ENCODE results near the gene TOR1AIP2.
"Not testable (repeated sequence)": the region's sequence is repeated elsewhere in the genome, so short reads cannot be mapped to it uniquely, and the experiment has no call there.

The TOR1AIP2 gene

DNA sequence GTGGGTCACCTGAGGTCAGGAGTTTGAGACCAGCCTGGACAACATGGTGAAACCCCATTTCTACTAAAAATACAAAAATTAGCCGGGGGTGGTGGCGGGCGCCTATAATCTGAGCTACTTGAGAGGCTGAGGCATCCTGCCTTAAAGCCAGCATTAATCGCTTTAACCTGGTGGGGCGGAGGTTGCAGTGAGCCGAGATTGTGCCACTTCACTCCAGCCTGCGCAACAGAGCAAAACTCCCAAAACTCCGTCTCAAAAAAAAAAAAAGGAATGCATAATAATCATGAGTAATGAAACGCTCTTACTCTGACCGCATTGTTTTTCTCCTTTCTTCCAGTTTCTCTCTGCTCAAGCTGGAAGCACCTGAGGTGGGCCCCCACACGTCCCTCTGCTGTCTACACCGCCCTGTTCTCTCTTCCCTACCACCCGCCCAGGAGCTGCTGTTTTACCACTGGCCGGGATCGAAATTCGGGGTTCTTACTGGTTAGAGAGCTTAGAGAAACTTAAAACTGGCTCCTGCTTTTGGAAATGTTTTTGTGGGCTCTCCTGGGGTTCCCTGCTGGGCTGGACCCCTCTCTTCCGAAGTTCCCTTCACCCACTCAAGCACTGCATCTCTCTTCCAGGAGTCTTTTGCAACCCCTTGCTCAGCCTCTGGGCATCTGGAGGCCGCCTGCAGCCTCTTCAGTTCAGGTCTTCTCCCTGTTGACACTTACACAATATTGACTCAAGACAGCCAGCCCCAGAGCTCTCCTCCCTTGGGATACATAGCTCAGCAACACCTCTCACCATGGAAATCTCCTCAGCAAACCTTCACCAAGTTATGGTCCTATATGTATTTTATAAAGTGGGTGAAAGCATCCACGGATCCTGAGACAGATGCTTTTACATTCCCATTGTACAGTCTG, 72.1 kb downstream of the TOR1AIP2 start:
- no peak for DNase-seq

DNA sequence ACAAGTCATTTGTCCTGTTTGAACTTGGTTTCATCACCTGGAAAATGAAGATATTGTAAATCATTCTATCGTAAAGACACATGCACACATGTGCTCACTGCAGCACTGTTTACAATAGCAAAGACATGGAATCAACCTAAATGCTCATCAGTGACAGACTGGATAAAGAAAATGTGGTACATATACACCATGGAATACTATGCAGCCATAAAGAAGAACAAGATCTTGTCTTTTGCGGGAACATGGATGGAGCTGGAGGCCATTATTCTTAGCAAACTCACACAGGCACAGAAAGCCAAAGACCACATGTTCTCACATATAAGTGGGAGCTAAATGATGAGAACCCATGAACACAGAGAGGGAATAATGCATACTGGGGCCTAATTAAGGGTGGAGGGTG, 73.2 kb downstream of the TOR1AIP2 start:
- not testable (repeated sequence) for DNase-seq

DNA sequence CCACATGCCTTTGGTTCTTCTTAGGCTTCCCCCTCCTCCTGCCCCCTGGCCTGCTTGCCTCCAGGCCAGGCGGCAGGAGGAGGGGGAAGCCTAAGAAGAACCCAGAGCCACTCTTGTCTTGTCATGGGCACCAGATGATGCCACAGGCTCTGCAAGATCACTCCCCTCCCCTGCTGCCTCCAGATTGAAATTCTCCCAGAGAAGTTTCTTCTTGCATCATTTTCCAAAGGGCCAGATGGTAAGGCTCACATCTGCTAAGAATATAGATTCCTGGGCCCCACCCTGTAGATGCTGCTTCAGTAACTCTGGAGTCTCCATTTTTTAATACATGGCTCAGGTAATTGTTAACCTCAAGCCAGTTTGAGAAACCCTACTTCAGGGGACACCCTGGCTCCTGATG, 73.7 kb downstream of the TOR1AIP2 start:
- no peak for DNase-seq

GRCh38 chr1:179803104-179803503, 74.5 kb downstream of the TOR1AIP2 start:
- no peak for DNase-seq

DNA sequence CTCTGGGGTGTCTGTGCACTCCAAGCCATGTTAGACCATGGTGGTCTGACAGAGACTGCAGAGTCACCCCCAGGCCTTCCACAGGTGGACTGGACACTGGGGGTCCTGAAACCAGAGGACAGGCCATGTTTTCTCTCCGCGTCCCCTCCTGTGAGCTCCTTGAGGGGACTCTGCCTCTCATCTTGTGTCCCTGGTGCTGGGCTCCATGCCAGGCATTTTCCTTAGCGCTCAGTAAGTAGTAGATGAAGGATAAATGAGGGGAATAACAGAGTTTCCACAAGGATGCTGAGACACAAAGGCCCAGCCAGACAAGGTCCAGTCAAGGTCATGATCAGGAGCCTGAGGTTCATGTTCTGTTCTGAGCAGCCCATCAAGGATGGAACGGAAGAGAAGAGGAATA, 77.1 kb downstream of the TOR1AIP2 start:
- DNase-seq, result no peak

DNA sequence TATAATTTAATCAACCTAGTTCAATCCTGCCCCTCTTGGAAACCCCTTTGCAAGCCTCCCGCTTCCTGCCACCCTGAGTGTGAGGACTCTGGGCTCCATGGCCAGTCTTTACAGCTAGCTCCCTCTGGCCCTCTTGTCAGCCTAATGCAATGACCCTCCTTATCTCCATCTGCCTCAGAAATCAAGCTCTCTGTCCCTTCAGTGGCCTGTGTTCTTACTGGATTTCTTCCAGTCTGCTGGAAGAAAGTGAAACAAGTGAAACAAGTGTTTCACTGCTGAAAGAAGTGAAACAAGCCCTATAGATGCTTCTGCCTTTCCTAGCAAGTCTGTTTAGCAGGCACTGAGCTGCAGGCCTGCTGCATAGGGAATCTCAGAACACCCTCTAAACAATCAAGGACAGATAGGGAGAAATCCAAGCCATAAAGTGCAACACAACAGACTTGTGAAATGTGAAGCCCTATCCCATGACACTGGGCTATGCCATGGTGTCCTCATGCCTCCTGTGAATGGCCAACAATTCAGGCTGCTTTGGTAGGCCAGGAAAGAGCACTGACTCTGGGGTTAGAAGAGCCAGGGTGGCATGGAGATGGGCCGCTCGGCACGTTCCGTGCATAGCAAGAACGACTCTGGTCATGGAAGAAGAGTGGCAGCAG, 78.6 kb downstream of the TOR1AIP2 start:
- no peak for DNase-seq

DNA sequence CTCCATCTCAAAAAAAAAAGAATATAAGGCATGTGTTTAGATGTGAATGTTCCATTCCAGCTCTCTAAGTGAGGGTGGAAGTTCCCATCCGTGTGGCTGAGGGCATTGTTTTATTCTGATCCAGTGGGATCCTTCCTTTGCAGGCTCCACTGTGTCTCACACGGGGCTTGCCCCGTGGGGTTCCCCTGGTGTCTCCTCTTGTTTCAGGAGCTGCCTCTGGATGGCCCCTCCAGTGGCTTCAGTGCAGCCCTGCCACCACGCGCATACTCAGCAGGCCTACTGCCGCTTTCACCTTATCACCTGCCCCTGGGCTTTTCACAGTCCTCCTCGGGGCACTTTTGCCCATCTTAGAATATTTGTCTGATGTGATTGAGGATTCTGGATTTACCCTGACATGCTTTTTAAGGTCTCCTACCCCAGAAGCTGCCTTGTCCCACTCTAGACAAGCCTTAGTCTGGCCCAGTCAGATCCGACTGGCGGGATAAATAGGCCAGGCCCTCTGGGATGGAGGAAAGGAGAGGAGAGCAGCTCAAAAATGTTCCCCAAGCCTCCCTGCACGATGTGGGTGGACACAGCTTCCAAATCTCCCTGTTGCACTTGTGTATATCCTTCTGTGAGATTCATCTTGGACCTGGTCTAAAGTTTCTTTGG, 79.3 kb downstream of the TOR1AIP2 start:
- no peak for DNase-seq

- DNase-seq, result no peak
Observed at GRCh38 chr1:179794669-179795068, 82.9 kb downstream of the TOR1AIP2 start.

DNA sequence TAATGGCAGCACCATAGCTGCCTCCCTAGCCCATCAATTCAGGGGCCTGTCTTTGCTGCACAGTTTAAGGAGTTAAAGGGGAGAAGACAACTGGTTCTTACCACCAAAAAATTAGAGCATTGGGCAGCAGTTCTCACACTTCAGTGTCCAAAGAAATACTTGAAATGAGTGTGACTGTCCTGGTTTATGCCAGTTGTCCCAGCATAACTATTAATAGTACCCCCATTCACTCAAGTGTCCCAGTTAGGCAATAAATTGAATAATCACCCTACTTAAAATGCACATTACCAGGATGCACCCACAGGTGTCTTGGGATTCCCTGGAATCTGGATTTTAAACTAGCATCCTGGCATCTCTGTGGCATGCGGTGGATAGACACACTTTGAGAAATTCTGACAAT, 83.5 kb downstream of the TOR1AIP2 start:
- no peak for DNase-seq

DNA sequence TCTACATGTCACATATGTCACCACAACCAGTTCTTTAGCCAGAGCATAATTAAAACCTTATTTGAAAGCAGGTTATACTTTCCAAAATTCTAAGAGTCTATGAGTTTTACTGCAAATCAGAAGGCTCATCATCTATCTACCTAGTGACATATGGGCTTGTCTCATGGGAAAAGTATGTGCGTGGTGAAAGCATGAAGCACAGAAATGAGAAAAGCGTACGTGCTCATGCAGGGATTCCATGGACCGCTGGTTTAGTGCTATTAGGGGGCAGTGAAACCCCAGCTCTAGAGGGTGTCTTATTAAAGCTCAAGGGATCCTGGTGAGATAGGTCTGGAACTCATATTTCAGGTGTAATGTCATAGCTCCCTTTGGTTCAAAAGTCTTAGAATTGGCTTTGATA, 84.3 kb downstream of the TOR1AIP2 start:
- DNase-seq, result no peak
